Endometrium (tissue), 2 donors: ENCODE data around the gene CCDC18.
"Not testable (repeated sequence)": the region's sequence is repeated elsewhere in the genome, so short reads cannot be mapped to it uniquely, and the experiment has no call there.

ENCODE experiments used
- FAIRE-seq: peaks from 2 replicates; lab custom pipeline; 2012; peaks lifted over from hg19 to GRCh38; lab: Jason Lieb, UNC
- donor health status: control.
- donor health status: control.

CCDC18 gene

DNA sequence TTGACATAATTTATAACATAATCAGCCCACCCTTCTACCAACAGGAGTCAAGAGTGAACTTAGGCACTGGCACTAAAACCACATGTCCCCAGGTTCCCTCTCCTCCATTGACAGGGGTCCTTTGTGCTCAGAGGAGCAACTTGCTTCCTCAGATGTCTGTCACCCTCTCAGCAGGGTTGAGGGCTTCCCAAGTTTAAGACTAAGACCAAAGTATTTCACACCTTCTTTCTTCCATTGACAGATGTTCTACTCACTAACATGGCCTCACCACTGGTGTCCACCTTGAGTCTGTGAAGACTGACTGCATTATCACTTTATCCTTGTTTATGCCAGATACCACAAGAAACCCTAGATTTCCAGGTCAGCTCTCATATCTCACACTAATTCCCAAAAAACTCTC, 56.5 kb downstream of the CCDC18 start:
- no peak for FAIRE-seq

DNA sequence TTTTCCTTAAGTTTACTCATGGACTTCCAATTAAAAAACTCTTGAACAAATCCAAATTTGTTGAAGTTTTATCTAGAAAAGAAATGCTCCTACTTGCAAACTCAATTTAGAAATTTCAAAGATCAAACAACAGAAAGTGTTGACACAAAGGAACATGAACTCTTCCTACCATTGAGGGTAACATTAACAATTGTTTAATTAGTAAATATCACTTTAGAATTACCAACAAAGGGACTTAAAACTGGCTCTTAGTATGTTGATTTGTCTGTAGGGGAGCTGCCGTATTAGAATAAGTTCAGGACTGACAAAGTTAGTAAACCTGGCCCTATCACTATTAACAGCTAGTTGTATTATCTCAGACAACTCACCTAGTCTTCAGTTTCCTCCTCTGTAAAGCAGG, 57.9 kb downstream of the CCDC18 start:
- no peak for FAIRE-seq

DNA sequence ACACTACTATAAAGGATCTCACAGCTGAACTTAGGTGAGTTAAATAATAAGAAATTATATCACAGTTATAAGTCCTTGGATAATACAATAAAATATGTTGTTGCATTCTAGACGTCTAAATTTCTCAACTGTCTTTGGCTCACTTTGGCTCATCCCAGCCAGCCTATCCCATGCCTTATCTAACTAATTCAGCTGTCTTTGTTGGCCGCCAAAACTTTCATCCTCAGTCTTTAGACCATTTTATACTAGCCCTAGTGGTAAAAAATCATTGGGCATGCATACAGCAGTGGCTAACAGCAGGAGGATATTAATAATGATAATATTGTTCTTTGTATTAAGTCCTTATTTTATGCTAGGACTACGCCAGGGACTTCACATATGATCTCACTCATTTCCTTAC, 59.3 kb downstream of the CCDC18 start:
- no peak for FAIRE-seq

DNA sequence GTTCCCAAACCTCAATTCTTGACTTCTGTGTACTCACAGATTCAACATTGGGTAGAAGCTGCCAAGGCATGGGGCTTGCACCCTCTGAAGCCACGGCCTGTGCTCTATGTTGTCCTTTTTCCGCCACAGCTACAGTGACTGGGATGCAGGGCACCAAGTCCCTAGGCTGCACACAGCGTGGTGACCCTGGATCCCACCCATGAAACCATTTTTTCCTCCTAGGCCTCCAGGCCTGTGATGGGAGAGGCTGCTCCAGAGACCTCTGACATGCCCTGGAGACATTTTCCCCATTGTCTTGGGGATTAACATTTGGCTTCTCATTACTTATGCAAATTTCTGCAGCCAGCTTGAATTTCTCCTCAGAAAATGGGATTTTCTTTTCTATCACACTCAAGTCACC, 62.7 kb downstream of the CCDC18 start:
- not testable (repeated sequence) for FAIRE-seq

DNA sequence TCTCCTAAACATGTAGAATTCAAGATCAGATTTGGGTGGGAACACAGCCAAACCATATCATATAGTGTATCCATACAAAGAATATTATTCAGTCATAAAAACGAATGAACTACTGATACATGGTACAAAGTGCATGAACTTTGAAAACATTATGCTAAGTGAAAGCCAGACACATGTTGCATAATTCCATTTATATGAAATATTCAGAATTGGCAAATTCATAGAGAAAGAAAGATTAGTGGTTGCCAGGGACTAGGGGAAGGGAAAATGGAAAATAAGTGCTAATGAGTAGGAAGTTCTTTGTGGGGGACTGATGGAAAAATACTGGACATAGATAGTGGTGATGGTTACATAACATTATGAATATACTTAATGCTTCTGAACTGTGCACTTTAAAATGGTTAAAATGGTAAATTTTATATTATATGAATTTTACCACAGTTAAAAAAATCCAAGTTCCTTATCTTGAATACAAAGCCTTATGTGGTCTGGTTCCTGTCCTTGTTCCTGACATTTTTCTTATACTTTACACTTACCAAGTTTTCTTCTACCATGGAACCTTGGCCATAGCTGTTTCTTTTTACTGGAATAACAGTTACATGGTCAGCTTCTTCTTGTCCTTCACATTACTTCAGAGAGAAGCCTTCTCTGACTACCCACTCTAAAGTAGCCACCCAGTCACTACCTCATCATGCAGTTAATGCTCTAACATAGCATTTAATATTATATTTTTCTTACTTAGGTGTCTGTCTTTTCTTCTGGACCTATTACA, 64.0 kb downstream of the CCDC18 start:
- no peak for FAIRE-seq

DNA sequence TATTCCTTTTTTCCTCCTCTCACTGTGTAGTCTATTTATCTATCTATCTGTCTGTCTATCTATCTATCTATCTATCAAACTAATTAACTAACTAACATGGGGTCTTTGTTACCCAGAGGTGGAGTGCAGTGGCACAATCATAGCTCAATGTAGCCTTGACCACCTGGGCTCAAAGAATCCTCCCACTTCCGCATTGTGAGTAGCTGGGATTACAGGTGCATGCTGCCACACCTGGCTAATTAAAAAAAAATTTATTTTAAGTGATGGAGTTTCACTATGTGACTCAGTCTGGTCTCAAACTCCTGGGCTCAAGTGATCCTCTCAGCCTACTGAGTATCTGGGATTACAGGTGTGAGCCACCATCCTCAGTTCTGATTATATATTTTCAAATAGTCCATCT, 71.4 kb downstream of the CCDC18 start:
- FAIRE-seq = no peak

DNA sequence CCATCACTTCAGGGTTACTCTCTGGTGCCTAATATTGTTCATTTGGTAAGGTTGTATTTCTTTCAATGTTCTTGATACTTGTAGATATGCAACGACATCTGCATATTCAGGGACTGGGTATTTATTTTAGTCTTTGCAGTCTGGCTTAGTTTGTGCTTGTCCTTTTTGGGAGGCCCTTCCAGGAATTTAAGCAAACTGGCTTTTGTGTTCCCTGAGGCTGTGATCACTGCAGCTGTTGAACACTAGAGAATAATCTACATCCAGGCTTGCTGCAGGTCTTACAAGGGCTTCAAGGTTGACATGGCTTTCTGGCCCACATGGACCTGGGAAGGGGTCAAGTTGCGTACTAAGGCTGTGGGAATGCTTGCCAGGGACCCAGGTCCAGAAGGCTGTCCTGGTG, 72.1 kb downstream of the CCDC18 start:
- no peak for FAIRE-seq

DNA sequence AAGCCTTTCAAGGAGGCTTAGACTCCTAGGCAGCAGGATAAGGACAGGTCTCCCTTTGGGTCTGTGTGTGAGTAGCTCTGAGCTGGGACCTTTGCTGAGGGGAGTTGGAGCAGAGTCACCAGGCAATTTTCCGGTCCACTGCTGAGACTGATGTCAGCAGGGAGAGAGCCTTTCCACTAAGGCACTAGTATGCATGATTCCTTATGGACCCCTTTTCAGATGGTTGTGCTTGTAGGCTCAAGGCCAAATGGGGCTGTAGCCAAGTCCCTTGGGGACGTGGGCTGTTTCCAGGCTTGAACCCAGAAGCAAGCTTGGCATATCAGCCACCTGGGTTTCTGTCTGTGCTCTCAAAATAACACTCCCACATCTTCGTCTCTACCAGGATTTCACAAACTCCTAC, 73.0 kb downstream of the CCDC18 start:
- FAIRE-seq = no peak

DNA sequence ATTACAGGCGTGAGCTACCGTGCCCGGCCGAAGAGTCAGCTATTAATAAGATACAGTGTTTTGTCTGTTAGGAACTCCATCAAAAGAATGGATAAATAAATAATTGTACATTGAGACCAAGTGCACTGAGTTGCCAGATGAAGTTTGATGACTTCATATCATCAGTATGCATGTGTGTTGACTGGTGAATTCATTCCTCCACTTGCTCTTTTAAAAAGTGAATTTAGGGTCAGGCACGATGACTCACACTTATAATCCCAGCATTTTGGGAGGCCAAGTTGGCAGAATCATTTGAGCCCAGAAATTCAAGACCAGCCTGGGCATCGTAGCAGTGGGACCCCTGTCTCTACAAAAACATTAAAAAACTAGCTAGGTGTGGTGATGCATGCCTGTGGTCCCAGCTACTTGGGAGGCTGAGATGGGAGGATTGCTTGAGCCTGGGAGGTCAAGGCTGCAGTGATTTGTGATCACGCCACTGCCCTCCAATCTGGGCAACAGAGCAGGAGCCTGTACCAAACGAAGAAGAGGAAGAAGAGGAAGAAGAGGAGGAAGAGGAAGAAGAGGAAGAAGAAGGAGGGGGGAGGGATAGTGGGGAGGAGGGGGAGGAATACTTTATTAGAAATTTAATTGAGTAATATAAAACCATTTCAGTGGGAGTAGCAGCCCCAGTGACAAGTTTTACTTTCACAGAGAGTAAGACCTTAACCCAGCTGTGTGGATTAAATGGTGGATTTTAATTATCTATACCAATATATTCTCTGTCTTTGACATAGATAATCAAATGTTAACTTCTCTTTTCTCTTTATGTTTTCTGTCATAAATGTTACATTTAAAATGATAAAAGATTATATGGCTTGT, 74.9 kb downstream of the CCDC18 start:
- no peak for FAIRE-seq

DNA sequence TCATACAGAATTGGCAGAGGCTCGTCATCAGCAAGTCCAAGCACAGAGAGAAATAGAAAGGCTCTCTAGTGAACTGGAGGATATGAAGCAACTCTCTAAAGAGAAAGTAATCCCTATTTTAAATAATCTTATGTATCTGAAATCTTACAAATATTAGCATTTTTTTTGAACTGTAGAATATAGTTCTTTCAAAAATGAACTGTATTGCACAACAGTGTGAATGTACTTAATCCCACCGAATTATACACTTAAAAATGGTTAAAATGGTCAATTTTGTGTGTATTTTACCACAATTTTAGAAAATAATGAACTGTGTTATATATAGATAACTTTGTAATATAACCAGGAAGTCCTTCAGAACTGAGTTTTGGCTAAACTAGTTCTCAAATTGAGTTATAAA, 75.9 kb downstream of the CCDC18 start:
- FAIRE-seq = no peak

DNA sequence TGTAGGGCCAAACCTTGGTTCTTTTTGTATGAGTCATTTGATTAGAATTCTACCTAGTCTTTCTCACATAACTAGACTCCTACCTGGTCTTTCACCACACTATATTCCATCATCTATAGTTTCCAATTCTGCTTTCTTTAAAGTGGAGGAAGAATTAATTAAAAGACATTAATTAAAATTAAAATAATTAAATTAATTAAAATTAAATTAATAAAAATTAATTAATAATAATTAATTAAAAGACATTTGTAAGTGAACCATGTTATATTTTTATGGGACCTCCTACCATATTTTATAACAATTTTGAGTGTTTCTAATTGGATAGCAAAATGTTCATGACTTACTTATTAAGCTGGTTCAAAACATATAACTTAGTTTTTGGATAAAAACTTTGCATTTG, 77.4 kb downstream of the CCDC18 start:
- peak; percentile 57 for FAIRE-seq

DNA sequence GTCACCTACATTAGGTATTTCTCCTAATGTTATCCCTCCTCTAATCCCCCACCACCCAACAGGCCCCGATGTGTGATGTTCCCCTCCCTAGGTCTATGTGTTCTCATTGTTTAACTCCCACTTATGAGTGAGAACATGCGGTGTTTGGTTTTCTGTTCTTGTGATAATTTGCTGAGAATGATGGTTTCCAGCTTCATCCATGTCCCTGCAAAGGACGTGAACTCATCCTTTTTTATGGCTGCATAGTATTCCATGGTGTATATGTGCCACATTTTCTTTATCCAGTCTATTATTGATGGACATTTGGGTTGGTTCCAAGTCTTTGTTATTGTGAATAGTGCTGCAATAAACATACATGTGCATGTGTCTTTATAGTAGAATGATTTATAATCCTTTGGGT, 80.2 kb downstream of the CCDC18 start:
- FAIRE-seq = not testable (repeated sequence)

DNA sequence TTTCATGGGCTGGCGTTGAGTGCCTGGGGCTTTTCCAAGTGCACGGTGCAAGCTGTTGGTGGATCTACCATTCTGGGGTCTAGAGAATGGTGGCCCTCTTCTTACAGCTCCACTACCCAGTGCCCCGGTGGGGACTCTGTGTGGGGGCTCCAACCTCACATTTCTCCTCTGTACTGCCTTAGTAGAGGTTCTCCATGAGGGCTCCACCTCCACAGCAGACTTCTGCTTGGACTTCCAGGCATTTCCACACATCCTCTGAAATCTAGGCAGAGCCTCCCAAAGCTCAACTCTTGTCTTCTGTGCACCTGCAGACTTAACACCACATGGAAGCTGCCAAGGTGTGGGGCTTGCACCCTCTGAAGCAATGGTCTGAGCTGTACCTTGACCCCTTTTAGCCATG, 82.1 kb downstream of the CCDC18 start:
- no peak for FAIRE-seq

DNA sequence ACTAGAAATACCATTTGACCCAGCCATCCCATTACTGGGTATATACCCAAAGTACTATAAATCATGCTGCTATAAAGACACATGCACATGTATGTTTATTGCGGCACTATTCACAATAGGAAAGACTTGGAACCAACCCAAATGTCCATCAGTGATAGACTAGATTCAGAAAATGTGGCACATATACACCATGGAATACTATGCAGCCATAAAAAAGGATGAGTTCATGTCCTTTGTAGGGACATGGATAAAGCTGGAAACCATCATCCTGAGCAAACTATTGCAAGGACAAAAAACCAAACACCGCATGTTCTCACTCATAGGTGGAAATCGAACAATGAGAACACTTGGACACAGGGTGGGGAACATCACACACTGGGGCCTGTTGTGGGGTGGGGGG, 88.4 kb downstream of the CCDC18 start:
- not testable (repeated sequence) for FAIRE-seq

DNA sequence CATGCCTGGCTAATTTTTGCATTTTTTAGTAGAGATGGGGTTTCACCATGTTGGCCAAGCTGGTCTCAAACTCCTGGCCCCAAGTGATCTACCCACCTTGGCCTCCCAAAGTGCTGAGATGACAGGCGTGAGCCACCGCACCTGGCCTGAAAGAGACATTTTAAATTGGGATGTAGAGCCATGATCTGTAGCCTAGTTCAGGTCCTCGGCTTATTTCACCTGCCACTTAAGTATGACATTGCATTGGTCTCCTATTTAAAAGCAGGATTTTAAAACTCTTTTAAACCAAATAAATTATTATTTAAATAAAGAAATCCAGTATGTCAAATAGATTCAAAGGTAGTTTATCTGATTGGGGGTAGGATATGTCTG, 94.7 kb downstream of the CCDC18 start:
- not testable (repeated sequence) for FAIRE-seq

DNA sequence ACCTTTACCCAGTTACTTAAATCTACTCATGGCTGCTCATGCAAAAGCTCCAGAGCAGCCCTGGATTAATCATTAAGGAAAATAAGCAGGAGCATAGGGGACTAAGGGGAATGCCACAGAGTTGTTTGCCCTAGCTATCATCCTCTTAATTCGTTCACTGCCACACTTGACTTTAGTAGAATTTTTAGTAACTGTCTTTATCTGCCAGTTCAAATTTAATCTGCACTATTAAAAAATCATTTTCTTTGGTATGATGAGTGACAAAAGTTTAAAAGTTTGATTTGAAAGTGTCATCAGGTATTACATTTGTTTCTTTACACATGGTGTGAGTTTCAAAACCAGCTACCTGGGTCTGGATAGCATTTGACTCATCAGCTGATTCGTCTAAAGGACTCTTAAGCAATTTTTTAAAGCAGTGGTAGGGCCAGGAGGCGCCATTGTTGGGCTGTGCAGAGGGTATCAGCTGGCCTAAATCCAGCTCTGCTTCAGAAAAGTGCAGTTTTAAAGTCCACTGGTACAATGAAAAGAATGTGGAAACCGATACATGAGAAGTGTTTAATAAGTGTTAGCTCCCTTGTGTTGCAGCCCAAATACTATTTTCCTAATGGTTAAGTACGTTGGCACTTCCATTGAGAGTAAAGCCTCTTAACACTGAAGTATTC, 95.2 kb downstream of the CCDC18 start:
- no peak for FAIRE-seq

DNA sequence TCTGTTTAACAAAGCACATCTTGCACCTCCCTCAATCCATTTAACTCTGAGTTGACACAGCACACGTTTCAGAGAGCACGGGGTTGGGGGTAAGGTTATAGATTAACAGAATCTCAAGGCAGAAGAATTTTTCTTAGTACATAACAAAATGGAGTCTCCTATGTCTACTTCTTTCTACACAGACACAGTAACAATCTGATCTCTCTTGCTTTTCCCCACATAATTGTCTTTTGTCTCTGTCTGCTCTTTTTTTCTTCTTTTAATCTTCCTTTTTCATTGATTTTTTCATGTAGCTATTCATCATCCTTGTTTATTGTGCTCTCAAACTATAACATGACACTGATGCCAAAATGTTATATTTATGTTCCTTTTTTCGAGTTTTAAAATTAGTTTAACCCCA, 97.0 kb downstream of the CCDC18 start:
- FAIRE-seq = not testable (repeated sequence)

DNA sequence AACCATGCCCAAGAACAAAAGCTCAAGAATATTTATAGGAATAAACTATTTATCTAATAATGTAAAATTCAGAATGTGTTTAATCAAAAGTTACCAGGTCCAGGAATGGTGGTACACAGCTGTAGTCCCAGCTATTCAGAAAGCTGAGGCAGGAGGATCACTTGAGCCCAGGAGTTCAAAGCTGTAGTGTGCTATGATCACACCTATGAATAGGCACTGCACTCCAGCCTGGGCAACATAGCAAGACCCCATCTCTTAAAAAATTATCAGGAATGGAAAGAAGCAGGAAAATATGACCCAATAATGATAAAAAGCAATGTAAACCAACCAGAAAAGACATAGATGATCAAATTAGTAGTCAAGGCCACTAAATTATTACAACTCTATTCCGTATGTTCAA, 103.0 kb downstream of the CCDC18 start:
- no peak for FAIRE-seq

DNA sequence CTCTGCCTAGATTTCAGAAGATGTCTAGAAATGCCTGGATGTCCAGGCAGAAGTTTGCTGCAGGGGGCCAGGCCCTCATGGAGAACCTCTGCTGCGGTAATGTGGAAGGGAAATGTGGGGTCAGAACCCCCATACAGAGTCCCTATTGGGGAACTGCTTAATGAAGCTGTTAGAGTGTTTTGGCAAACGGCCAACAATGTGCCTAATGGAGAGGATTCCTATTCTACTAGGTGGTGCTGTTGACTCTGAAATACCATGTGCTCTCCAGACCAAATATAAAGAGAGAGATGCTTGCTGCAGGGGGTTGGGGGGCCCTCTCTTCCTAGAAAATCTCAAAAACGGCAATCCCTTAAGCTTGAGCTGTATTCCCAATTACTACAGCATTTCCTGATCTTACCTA, 108.0 kb downstream of the CCDC18 start:
- no peak for FAIRE-seq

DNA sequence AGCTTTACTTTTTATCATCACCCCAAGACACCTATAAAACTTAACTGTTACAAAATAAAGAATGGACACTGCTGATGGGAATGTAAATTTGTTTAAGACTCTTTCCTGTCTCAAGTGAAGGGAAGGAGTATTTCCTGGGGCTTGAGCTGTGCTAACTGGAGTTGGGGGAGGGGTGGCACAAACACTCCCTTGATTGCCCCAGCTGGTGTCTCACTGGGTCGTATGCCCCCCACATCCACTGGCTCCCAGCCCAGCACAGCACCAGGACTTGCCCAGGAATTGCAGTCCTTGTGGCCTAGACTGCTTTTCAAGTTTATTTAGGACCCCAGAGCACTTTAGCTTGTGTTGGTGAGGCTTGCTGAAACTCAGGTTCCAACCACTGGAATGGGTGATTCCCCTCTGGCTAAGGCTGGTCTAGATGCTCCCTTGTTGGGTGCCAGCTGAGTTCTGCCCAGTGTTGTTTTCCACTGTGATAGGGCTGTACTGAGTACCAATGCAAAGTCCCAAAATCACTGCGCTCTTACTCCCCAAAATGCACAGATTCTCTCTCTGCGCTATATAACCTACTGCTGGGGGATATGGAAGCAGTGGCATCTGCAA, 116.1 kb downstream of the CCDC18 start:
- FAIRE-seq = no peak

DNA sequence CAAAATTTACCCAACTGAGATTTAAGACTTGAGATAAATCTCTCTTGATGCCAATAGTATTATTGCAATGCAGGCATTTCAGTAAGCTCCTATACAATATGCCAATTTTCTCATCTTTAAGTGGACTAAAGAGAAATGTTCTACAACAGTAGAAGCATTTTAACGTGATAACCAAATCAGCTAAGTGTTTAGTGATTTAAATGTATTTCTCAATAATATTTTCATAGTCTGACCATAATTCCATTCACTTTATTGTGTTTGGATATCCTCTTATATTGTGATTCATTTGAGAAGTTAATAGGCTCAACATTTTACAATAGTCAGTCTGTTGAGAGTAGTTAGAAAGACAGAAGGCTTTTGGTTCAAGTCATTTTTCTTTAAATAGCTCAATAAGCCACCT, 120.6 kb downstream of the CCDC18 start:
- no peak for FAIRE-seq

DNA sequence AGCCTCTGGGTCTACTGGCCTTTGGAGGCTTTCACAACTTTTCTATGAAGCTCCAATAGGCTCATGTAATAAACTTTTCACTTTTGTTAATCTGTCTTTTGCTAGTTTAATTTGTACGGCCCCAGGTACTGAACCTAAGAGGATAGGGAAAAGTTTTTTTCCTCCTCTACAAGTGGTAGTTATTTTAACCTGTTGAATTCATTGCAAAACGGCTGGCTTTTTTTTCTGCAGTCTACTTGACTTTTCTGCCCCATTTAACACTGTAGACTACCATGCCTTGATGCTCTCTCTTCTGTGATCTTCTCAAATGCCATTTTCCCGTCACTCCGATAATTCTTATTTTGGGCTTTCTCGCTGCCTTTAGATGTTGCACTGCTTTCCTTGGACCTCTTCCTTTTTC, 121.6 kb downstream of the CCDC18 start:
- no peak for FAIRE-seq

DNA sequence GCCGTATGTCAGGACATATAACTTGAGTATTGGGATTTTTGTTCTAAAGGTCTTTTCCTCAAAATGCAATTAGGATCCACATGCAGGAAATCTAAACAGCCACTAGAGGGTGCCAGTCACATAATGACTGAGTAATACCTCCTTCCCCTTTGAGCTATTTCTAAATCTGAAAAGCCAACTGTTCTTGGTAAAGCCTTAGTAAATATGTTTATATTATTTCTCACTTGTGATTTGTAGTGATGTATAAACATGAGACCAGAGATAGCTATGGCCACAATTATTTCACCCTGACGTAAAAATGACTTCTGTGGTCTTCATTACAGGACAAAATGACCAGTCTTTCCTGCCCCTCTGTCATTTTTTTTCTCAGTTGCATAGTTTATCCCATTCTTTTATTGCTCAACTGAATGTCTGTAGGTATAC, 124.2 kb downstream of the CCDC18 start:
- peak; percentile 92 for FAIRE-seq
